GM21825 (cell line): ENCODE results near the gene THBS1.

Source experiments
- ATAC-seq: cut with Tn5 transposase; IDR thresholded peaks from one replicate; pipeline ENCODE4 v1.9.1; 2021; ENCODE audit warnings: mild to moderate bottlenecking, moderate library complexity; ENCODE audit not compliant: unreplicated experiment

THBS1 gene

DNA sequence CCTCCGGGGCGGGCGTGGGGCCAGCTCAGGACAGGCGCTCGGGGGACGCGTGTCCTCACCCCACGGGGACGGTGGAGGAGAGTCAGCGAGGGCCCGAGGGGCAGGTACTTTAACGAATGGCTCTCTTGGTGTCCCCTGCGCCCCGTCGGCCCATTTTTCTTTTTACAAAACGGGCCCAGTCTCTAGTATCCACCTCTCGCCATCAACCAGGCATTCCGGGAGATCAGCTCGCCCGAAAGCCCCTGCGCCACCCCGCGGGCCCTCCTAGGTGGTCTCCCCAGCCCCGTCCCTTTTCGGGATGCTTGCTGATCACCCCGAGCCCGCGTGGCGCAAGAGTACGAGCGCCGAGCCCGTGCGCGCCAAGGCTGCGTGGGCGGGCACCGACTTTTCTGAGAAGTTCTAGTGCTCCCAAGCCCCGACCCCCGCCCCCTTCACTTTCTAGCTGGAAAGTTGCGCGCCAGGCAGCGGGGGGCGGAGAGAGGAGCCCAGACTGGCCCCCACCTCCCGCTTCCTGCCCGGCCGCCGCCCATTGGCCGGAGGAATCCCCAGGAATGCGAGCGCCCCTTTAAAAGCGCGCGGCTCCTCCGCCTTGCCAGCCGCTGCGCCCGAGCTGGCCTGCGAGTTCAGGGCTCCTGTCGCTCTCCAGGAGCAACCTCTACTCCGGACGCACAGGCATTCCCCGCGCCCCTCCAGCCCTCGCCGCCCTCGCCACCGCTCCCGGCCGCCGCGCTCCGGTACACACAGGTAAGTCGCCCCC lies at the start of gene THBS1:
Gene THBS1 (plus strand): TSS at position 595 of the 757 bp plus-strand sequence. CDS start 779 bp downstream, outside the sequence.
- ATAC-seq, result no peak

DNA sequence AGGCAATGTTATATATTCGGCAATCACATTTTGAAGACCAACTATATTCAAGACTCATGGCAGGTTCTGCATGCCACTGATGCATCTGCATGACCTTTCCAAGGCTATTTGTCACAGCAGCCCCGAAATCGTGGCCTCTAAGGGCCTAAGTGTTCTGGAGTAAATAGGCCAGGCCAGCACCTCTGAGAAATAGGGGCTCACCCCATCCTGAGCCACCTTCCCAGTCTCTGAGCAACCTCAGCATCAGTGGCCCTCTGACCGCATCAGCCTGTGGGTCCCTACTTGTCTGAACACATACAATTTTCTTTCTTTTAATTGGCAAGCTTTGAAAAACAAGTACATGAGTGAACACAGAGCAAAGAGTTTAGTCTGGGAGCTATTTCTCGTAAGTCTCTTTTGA lies 45.9 kb upstream of the THBS1 start:
- no peak for ATAC-seq

DNA sequence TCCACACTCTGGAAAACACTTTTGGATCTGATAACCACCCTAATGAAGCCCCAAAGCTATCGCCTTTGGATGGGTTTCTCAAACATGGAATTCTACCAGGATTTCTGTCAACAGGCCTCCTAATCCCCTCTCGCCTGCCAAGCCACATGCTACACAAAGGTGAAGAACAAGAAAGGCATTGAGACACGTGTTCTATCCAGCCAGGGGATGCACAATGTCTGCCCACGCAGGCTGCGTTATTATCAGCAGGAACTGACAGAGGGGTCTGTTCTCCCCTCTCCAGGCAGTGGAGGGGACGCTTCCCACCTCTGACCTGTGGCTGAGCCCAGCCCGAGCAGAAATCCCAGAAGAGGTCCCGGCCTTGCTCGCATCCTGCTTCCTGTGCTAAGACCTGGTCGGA lies 45.4 kb upstream of the THBS1 start:
- no peak for ATAC-seq

- ATAC-seq, result no peak
These were observed 41.9 kb upstream of the THBS1 start for GRCh38 chr15:39538936-39539335.

- ATAC-seq, result no peak
These were observed 41.4 kb upstream of the THBS1 start for GRCh38 chr15:39539466-39539865.

- ATAC-seq, result no peak
These were observed 40.8 kb upstream of the THBS1 start for GRCh38 chr15:39539973-39540558.

- no peak for ATAC-seq
These were observed 38.4 kb upstream of the THBS1 start for GRCh38 chr15:39542385-39543065.

GRCh38 chr15:39543651-39544050 lies 37.2 kb upstream of the THBS1 start:
- ATAC-seq, result no peak

- no peak for ATAC-seq
These were observed 34.0 kb upstream of the THBS1 start for GRCh38 chr15:39546842-39547241.

GRCh38 chr15:39548561-39548960 lies 32.3 kb upstream of the THBS1 start:
- no peak for ATAC-seq

GRCh38 chr15:39549912-39550311 lies 31.0 kb upstream of the THBS1 start:
- no peak for ATAC-seq

DNA sequence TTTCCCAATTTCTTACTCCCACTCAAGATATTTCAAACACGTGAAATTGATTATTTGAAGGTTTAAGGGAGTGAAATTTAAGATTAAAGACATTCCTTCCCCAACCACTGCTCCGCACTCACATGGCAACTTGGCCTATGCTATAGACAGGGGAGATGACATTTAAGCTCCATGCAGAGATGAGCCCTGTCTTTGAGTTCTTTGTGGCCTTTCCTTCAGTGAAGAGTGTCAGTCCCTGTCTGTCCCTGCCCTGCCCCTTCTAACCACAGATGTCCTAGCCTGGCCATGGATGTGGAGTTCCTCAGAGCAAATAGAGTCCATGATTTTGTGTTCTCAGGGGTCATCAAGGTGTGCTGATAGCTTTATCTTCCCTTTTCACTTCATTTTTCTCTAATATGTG lies 29.4 kb upstream of the THBS1 start:
- no peak for ATAC-seq

GRCh38 chr15:39552556-39552955 lies 28.3 kb upstream of the THBS1 start:
- ATAC-seq, result no peak

DNA sequence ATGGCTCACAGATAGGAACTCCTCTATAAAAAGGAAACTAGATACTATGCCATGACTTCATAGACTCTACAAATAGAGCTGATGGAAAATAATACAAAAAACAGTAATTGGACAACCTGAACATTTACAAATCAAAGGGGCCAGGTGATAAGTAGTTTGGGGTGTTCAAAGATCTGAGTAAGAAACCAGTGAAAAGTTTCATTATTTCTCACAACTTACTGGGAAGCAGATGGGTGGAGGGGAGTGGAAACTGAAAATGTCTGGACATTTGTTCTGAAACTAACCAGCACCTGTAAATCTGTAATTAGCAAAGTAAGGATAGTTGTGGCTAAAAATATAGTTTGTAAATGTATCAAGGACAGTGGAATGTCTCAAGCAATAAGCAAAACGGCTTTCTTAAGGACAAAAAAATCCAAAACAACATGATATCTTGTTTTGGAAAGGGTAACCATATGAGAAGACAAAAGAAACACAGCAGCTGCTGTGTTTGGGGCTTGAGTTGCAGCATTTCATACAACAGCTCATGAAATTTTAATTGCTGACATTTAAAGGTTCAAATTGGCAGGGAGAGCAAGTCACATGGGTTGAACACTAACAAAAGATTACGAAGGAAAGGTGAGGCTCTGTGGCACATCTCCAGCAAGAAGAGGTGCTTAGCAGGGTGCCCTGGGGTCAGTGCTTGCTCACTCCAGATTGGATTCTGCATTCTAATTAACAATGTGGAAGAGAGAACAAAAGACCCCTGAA lies 26.8 kb upstream of the THBS1 start:
- ATAC-seq, result no peak

GRCh38 chr15:39554746-39555387 lies 26.0 kb upstream of the THBS1 start:
- no peak for ATAC-seq

GRCh38 chr15:39555885-39556284 lies 25.0 kb upstream of the THBS1 start:
- ATAC-seq, result no peak

GRCh38 chr15:39556461-39556860 lies 24.4 kb upstream of the THBS1 start:
- ATAC-seq, result no peak

DNA sequence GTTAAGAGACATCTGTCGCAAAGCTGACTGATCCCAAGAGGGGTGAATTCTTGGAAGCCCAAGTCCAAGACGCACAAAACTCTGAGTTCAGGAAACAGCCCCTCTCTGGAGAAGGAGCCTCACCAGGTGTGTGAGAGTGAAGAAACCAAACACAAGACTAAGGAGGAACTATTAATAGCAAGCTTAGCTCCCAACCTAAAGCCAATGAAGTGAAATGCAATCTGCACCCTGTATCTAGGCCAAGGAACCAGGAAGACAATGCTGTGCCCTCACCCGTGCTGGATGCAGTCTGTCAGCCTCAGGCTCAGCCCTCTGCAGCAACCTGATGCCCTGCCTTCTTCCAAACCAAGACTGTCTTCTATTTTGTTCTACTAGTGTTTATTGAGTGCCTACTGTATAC lies 22.5 kb upstream of the THBS1 start:
- no peak for ATAC-seq

- ATAC-seq, result no peak
These were observed 15.8 kb upstream of the THBS1 start for GRCh38 chr15:39564972-39565665.

GRCh38 chr15:39565851-39566250 lies 15.0 kb upstream of the THBS1 start:
- ATAC-seq, result no peak
